K562 (cell line): ENCODE measurements around the gene ZRANB3. TPM values are rescaled to one million over a fixed set of nuclear protein-coding genes. Genes with fewer than 3 reads are reported as not detected.

Source experiments
- ATAC-seq: fragments of 200-7000 bp; cut with Tn5 transposase; 3 replicates; pipeline ENCODE4 v1.9.1; 2020; ENCODE audit warnings: moderate library complexity
- BruUV-seq: library from RNA; stranded (reverse); fragments of 400-500 nt; replicated peaks from 2 replicates; lab custom pipeline; 2021; lab: Mats Ljungman, UMichigan
- CTCF ChIA-PET: fragments of 300-600 bp; formaldehyde crosslinking; extraction: SDS; loops from one replicate; lab custom pipeline; 2021; ENCODE audit warnings: low intra/inter-chr PET ratio; lab: Yijun Ruan, JAX
- POLR2A ChIA-PET: fragments of 300-600, 350-650 bp; sonication (Branson Sonifier 250); formaldehyde crosslinking; extraction: SDS; loops from one replicate; lab custom pipeline; 2021; ENCODE audit warnings: antibody characterized with exemption, inconsistent platforms; lab: Yijun Ruan, JAX
- DNase-seq, 4 experiments: peaks; one replicate each; pipeline versions ENCODE4 v3.0.0 to v3.0.0-alpha.2; 2011 to 2018; ENCODE audit warnings: low spot score in 3 of 4, mixed read lengths in 3 of 4; ENCODE audit errors: extremely low read depth in 1 of 4
- FAIRE-seq: peaks from 2 replicates; lab custom pipeline; 2011; peaks lifted over from hg19 to GRCh38; lab: Jason Lieb, UNC
- H2AFZ ChIP-seq: 2 replicates; pipeline ENCODE4 v1.6.0; 2011; ENCODE audit warnings: low read depth, low read length, control low read depth, inconsistent platforms
- H3K27ac ChIP-seq: fragments of 200-600 bp; 3 replicates; pipeline ENCODE4 v1.8.0; 2011; ENCODE audit warnings: low read depth, mild to moderate bottlenecking, control low read depth, inconsistent platforms, low read length, moderate library complexity, mixed read lengths; ENCODE audit errors: extremely low read depth
- H3K27me3 ChIP-seq, 2 experiments: fragments of 300-600 bp in 1 of 2; 2 replicates in 1 of 2; 3 replicates in 1 of 2; pipeline versions ENCODE4 v1.6.0 to v1.8.0; 2011; ENCODE audit warnings: inconsistent platforms in 2 of 2, low read length in 2 of 2, mild to moderate bottlenecking in 1 of 2, mixed read lengths in 1 of 2, moderate library complexity in 1 of 2; ENCODE audit not compliant: control insufficient read depth in 2 of 2, insufficient read depth in 2 of 2
- H3K36me3 ChIP-seq: fragments of 300-600 bp; 3 replicates; pipeline ENCODE4 v1.8.0; 2011; ENCODE audit warnings: mild to moderate bottlenecking, low read length, inconsistent platforms; ENCODE audit not compliant: control insufficient read depth, insufficient read depth
- H3K4me1 ChIP-seq, 2 experiments: fragments of 200-600 bp in 1 of 2; replicated peaks in 1 of 2; 2 replicates in 1 of 2; 3 replicates in 1 of 2; pipeline versions ENCODE4 v1.5.1 to v1.8.0; 2011; ENCODE audit warnings: inconsistent platforms in 2 of 2, low read length in 2 of 2, mild to moderate bottlenecking in 1 of 2, mixed read lengths in 1 of 2, moderate library complexity in 1 of 2; ENCODE audit not compliant: control insufficient read depth in 2 of 2, insufficient read depth in 2 of 2
- H3K4me2 ChIP-seq: 2 replicates; pipeline ENCODE4 v1.6.1; 2011; ENCODE audit warnings: low read length, control low read depth, inconsistent platforms, mixed read lengths; ENCODE audit not compliant: insufficient read depth
- H3K4me3 ChIP-seq: fragments of 200-600 bp; sonication (generic), shearing (Covaris generic); 2 replicates; pipeline ENCODE4 v1.5.1; 2016; ENCODE audit warnings: control low read depth, inconsistent platforms
- H3K79me2 ChIP-seq: fragments of 200-600 bp; 3 replicates; pipeline ENCODE4 v1.8.0; 2011; ENCODE audit warnings: low read length, inconsistent platforms; ENCODE audit not compliant: control insufficient read depth, insufficient read depth
- H3K9ac ChIP-seq, 2 experiments: 2 replicates each; pipeline versions ENCODE4 v1.6.0 to v1.6.1; 2011; ENCODE audit warnings: low read depth in 2 of 2, low read length in 2 of 2, control low read depth in 1 of 2, inconsistent platforms in 1 of 2, mild to moderate bottlenecking in 1 of 2, mixed read lengths in 1 of 2; ENCODE audit not compliant: insufficient read depth in 1 of 2
- H3K9me1 ChIP-seq: one replicate; pipeline ENCODE4 v1.6.0; 2011; ENCODE audit warnings: inconsistent platforms, mild to moderate bottlenecking, low read length, moderate library complexity; ENCODE audit not compliant: control insufficient read depth, insufficient read depth
- H3K9me3 ChIP-seq: replicated peaks from 2 replicates; pipeline ENCODE4 v1.5.1; 2011; ENCODE audit warnings: low read depth, low read length, inconsistent platforms; ENCODE audit not compliant: control insufficient read depth, insufficient read depth
- H4K20me1 ChIP-seq: replicated peaks from 2 replicates; pipeline ENCODE4 v1.6.1; 2011; ENCODE audit warnings: low read length, inconsistent platforms, mixed read lengths; ENCODE audit not compliant: control insufficient read depth, insufficient read depth
- DDX20 ChIP-seq: fragments of 450-650 bp; IDR thresholded peaks from 2 replicates; pipeline ENCODE4 v1.6.1; 2016; ENCODE audit warnings: missing genetic modification characterization, low read depth, mild to moderate bottlenecking, missing compliant biosample characterization, moderate library complexity
- E2F3 ChIP-seq: fragments of 250-450 bp; sonication (Bioruptor Pico); IDR thresholded peaks from 2 replicates; pipeline ENCODE4 v1.4.0; 2020; ENCODE audit warnings: mild to moderate bottlenecking
- FOS ChIP-seq: IDR thresholded peaks from 3 replicates; pipeline ENCODE4 v1.6.1; 2011; ENCODE audit not compliant: insufficient read length; ENCODE audit errors: extremely low read depth
- HMG20B ChIP-seq: fragments of 250-450 bp; sonication (Bioruptor Pico); IDR thresholded peaks from 2 replicates; pipeline ENCODE4 v1.5.0; 2021; ENCODE audit warnings: mild to moderate bottlenecking
- IRF2 ChIP-seq: sonication (generic); formaldehyde crosslinking; IDR thresholded peaks from 2 replicates; pipeline ENCODE4 v1.8.1; 2022; ENCODE audit warnings: mild to moderate bottlenecking, missing genetic modification reagents
- JUN ChIP-seq, 2 experiments: sonication (generic) in 1 of 2; formaldehyde crosslinking in 1 of 2; IDR thresholded peaks; 2 replicates each; pipeline versions ENCODE4 v1.6.1 to v1.8.0; 2012 to 2022; ENCODE audit warnings: borderline replicate concordance in 2 of 2, mild to moderate bottlenecking in 2 of 2, improper control_type of control experiment in 1 of 2, low read depth in 1 of 2, low read length in 1 of 2, missing genetic modification reagents in 1 of 2
- KAT7 ChIP-seq: sonication (generic); formaldehyde crosslinking; IDR thresholded peaks from 2 replicates; pipeline ENCODE4 v1.8.0; 2022; ENCODE audit warnings: missing genetic modification reagents, mild to moderate bottlenecking, borderline replicate concordance
- L3MBTL2 ChIP-seq: fragments of 450-650 bp; IDR thresholded peaks from 2 replicates; pipeline ENCODE4 v1.6.1; 2016; ENCODE audit warnings: mild to moderate bottlenecking, moderate library complexity
- TFAM ChIP-seq: fragments of 250-450 bp; sonication (Bioruptor Pico); conservative IDR thresholded peaks from 2 replicates; pipeline ENCODE4 v1.5.0; 2021; ENCODE audit warnings: mild to moderate bottlenecking, moderate library complexity
- ZNF24 ChIP-seq: fragments of 450-650 bp; IDR thresholded peaks from 2 replicates; pipeline ENCODE4 v1.6.1; 2016
- ZNF77 ChIP-seq: fragments of 250-450 bp; sonication (Bioruptor Pico); IDR thresholded peaks from 2 replicates; pipeline ENCODE4 v1.5.0; 2020
- ZNF79 ChIP-seq: fragments of 250-450 bp; sonication (Bioruptor Pico); IDR thresholded peaks from 2 replicates; pipeline ENCODE4 v1.4.0; 2020; ENCODE audit warnings: low read depth, mild to moderate bottlenecking, moderate library complexity
- WGBS: fragments of 100-300 bp; shearing (Covaris generic); methylation state at CpG from one replicate; pipeline ENCODE4 v1.1.6; 2016; ENCODE audit warnings: low coverage, mixed read lengths; ENCODE audit not compliant: insufficient coverage; ENCODE audit errors: missing lambda C conversion rate; 5-methylcytosine and 5-hydroxymethylcytosine counted together
- in situ Hi-C: fragments of 300-500 bp; cut with MboI; formaldehyde crosslinking; loops from 4 replicates; pipeline ENCODE4 v1.15.0; 2018; ENCODE audit warnings: inconsistent platforms, mixed read lengths
- intact Hi-C: fragments of 100-400 bp; cut with micrococcal nuclease; formaldehyde crosslinking; loops from 2 replicates; pipeline ENCODE4 v1.14.2; 2022
- polyA plus RNA-seq, 8 experiments: library from polyadenylated mRNA; depleted of rRNA in 4 of 8; stranded (reverse) in 5 of 8; unstranded in 3 of 8; fragments of >200 nt; fragmentation: Nextera tagmentation in 2 of 8; fragmentation: Illumina TruSeq in 1 of 8; extraction: Ambion mirVana in 2 of 8; extraction: Trizol in 1 of 8; gene quantifications; 2 replicates each; pipeline versions ENCODE4 v1.2.1 to v1.2.3, GENCODE V29; 2011 to 2014; ENCODE audit warnings: inconsistent platforms in 1 of 8, missing spikeins in 1 of 8
- total RNA-seq, 7 experiments: library from RNA; depleted of rRNA in 6 of 7; stranded (reverse); fragments of >200 nt in 6 of 7; fragmentation: Illumina TruSeq in 2 of 7; extraction: Trizol in 2 of 7; gene quantifications; 2 replicates each; pipeline versions ENCODE4 v1.2.1 to v1.2.3, GENCODE V29; 2011 to 2021; ENCODE audit warnings: low replicate concordance in 1 of 7
- TF ChIP-seq, protein P1 (sequence below): fragments of 250-450 bp; sonication (Bioruptor Pico); IDR thresholded peaks from 2 replicates; pipeline ENCODE4 v1.4.0; 2020; ENCODE audit warnings: mild to moderate bottlenecking
- TF ChIP-seq, protein P2 (sequence below): fragments of 150-350 bp; conservative IDR thresholded peaks from 2 replicates; pipeline ENCODE4 v1.6.1; 2014; ENCODE audit warnings: low read length
- TF ChIP-seq, protein P3 (sequence below): fragments of 450-650 bp; formaldehyde crosslinking; IDR thresholded peaks from 2 replicates; pipeline ENCODE4 v1.4.0; 2022; ENCODE audit warnings: missing genetic modification characterization

Gene ZRANB3
- total and polyA plus RNA-seq, 9 of the 15 experiments (the other 6 are each of a cell fraction or from before 2014, with no cell fraction given): 8.6 to 21.3 (median 14.7) TPM

DNA sequence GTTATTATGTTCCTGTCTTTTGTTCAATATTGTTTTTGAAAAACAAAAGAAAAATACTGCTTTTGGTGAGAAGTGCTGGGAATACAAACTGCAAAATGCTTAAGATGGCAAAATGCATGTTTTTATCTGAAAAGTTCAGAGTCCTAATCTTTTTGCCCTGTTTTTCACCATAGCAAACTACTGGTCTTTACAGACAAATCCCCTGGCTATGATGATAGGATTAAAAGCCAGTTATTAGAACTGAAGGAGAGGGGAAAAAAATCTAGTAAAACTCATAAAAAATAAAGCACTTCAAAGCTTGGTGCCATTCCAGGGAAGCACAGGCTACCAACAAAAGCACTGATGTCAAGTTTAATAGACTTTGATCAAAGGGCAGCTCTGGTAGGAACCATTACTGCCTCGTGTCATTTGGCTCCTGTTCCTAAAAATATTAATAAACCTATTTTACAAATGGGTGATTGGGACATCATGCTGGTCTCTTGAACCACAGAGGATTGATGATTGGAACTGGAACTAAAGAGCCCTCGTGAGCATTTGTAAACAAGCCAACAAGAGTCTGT lies 284.2 kb downstream of the ZRANB3 start:
- no peak for FAIRE-seq
- TF ChIP-seq FOS (no peak), KAT7 (CRISPR knock-in tag) (no peak), IRF2 (CRISPR knock-in tag) (no peak), ZNF24 (no peak), L3MBTL2 (no peak), TFAM (CRISPR knock-in tag) (no peak), ZNF77 (CRISPR knock-in tag) (no peak), DDX20 (tag) (no peak), E2F3 (CRISPR knock-in tag) (no peak), HMG20B (CRISPR knock-in tag) (no peak), ZNF79 (CRISPR knock-in tag) (no peak), JUN (IDR thresholded peaks at IDR 0.05; ENCODE audit: borderline replicate concordance, low read depth, low read length) (no peak), JUN (CRISPR knock-in tag; IDR thresholded peaks at IDR 0.05; ENCODE audit: borderline replicate concordance) (no peak)
- TF ChIP-seq, protein P1, sequence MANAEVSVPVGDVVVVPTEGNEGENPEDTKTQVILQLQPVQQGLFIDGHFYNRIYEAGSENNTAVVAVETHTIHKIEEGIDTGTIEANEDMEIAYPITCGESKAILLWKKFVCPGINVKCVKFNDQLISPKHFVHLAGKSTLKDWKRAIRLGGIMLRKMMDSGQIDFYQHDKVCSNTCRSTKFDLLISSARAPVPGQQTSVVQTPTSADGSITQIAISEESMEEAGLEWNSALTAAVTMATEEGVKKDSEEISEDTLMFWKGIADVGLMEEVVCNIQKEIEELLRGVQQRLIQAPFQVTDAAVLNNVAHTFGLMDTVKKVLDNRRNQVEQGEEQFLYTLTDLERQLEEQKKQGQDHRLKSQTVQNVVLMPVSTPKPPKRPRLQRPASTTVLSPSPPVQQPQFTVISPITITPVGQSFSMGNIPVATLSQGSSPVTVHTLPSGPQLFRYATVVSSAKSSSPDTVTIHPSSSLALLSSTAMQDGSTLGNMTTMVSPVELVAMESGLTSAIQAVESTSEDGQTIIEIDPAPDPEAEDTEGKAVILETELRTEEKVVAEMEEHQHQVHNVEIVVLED (CRISPR knock-in tag): no peak
- TF ChIP-seq, protein P2, sequence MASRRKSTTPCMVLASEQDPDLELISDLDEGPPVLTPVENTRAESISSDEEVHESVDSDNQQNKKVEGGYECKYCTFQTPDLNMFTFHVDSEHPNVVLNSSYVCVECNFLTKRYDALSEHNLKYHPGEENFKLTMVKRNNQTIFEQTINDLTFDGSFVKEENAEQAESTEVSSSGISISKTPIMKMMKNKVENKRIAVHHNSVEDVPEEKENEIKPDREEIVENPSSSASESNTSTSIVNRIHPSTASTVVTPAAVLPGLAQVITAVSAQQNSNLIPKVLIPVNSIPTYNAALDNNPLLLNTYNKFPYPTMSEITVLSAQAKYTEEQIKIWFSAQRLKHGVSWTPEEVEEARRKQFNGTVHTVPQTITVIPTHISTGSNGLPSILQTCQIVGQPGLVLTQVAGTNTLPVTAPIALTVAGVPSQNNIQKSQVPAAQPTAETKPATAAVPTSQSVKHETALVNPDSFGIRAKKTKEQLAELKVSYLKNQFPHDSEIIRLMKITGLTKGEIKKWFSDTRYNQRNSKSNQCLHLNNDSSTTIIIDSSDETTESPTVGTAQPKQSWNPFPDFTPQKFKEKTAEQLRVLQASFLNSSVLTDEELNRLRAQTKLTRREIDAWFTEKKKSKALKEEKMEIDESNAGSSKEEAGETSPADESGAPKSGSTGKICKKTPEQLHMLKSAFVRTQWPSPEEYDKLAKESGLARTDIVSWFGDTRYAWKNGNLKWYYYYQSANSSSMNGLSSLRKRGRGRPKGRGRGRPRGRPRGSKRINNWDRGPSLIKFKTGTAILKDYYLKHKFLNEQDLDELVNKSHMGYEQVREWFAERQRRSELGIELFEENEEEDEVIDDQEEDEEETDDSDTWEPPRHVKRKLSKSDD: no peak
- TF ChIP-seq, protein P3, sequence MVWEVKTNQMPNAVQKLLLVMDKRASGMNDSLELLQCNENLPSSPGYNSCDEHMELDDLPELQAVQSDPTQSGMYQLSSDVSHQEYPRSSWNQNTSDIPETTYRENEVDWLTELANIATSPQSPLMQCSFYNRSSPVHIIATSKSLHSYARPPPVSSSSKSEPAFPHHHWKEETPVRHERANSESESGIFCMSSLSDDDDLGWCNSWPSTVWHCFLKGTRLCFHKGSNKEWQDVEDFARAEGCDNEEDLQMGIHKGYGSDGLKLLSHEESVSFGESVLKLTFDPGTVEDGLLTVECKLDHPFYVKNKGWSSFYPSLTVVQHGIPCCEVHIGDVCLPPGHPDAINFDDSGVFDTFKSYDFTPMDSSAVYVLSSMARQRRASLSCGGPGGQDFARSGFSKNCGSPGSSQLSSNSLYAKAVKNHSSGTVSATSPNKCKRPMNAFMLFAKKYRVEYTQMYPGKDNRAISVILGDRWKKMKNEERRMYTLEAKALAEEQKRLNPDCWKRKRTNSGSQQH: no peak
- Histone ChIP-seq H3K36me3 (no peaks in the 10 kb centered on the region), H3K9ac (no peak overlapping the region), H3K27me3 (no peaks in the 10 kb centered on the region), H4K20me1 (no peaks in the 10 kb centered on the region), H2AFZ (no peak overlapping the region), H3K4me3 (no peak overlapping the region), H3K4me1 (no peaks in the 10 kb centered on the region), H3K27ac (no peak overlapping the region), H3K79me2 (no peaks in the 10 kb centered on the region), H3K4me2 (no peak overlapping the region), H3K9me3 (no peaks in the 10 kb centered on the region; the same call in 1 of the 2 replicates), H3K9me1 (no peaks in the 10 kb centered on the region)
- no TSS peak for BruUV-seq
- no peak for ATAC-seq
- ChIA-PET POLR2A (interaction anchor here (0.6 to 1.4 kb wide), 2 partner anchors 16 to 148 kb away, joined by 3 to 6 read pairs; no protein-coding TSS in a partner anchor), CTCF (no interaction called here)
- DNase-seq: no peak
- intact Hi-C loops (no loop called here), in situ Hi-C loops (no loop called here)
- 22% methylated on average over 2 of the region's 2 CpGs for WGBS
